ENCODE data around the gene DTD1. TPM values are rescaled to one million over a fixed set of nuclear protein-coding genes. Genes with fewer than 3 reads are reported as not detected.
"Not testable (repeated sequence)": the region's sequence is repeated elsewhere in the genome, so short reads cannot be mapped to it uniquely, and the experiment has no call there.

The DTD1 gene
- total RNA-seq, 1 donor from 2014 or later: 214 TPM

- TF ChIP-seq, protein P1, sequence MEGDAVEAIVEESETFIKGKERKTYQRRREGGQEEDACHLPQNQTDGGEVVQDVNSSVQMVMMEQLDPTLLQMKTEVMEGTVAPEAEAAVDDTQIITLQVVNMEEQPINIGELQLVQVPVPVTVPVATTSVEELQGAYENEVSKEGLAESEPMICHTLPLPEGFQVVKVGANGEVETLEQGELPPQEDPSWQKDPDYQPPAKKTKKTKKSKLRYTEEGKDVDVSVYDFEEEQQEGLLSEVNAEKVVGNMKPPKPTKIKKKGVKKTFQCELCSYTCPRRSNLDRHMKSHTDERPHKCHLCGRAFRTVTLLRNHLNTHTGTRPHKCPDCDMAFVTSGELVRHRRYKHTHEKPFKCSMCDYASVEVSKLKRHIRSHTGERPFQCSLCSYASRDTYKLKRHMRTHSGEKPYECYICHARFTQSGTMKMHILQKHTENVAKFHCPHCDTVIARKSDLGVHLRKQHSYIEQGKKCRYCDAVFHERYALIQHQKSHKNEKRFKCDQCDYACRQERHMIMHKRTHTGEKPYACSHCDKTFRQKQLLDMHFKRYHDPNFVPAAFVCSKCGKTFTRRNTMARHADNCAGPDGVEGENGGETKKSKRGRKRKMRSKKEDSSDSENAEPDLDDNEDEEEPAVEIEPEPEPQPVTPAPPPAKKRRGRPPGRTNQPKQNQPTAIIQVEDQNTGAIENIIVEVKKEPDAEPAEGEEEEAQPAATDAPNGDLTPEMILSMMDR (IDR thresholded peaks at IDR 0.05; ENCODE audit: insufficient read depth, low read length, poor library complexity, severe bottlenecking): no peak
Observed at GRCh38 chr20:18748987-18749386, 161.1 kb downstream of the DTD1 start.

DNA sequence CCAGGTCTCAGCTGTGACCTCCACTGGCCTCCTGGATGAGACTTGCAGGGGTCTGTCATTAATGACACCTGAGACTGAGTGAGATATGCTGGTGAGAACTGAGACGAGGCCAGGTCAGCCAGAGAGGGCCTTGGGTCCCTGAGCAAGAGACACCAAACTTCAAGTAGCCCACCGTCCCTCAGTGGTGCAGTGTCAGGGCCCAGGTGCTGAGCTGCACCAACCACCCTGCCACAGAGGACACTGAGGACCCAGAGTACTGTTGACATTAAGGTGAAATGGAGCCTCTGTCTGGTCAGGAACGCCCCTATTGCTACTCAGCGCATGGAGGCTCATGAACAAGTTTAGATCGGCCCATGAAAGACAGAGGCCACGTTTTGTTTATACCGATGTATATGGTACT lies 161.7 kb downstream of the DTD1 start:
- TF ChIP-seq, protein P1 (IDR thresholded peaks at IDR 0.05; ENCODE audit: insufficient read depth, low read length, poor library complexity, severe bottlenecking): no peak
- DNase-seq (ENCODE audit: low read depth): no peak
- no peaks in the 10 kb centered on the region for H3K27me3 ChIP-seq (ENCODE audit: control insufficient read depth, insufficient read depth, low read length)
- H3K4me3 ChIP-seq (ENCODE audit: low read depth, low read length): no peak overlapping the region
- no peaks in the 10 kb centered on the region for H3K36me3 ChIP-seq (ENCODE audit: control insufficient read depth, insufficient read depth, low read length)

More at GRCh38 chr20:18748987-18749386, 161.1 kb downstream of the DTD1 start:
- H3K36me3 ChIP-seq (ENCODE audit: control insufficient read depth, insufficient read depth, low read length): no peaks in the 10 kb centered on the region
- H3K27me3 ChIP-seq (ENCODE audit: control insufficient read depth, insufficient read depth, low read length): no peaks in the 10 kb centered on the region
- no peak for DNase-seq (ENCODE audit: low read depth)
- no peak overlapping the region for H3K4me3 ChIP-seq (ENCODE audit: low read depth, low read length)

- TF ChIP-seq, protein P1 (IDR thresholded peaks at IDR 0.05; ENCODE audit: insufficient read depth, low read length, poor library complexity, severe bottlenecking): no peak
- Histone ChIP-seq H3K27me3 (ENCODE audit: control insufficient read depth, insufficient read depth, low read length) (no peaks in the 10 kb centered on the region), H3K4me3 (ENCODE audit: low read depth, low read length) (no peak overlapping the region), H3K36me3 (ENCODE audit: control insufficient read depth, insufficient read depth, low read length) (no peaks in the 10 kb centered on the region)
- no peak for DNase-seq (ENCODE audit: low read depth)
Observed at GRCh38 chr20:18750735-18751134, 162.9 kb downstream of the DTD1 start.

DNA sequence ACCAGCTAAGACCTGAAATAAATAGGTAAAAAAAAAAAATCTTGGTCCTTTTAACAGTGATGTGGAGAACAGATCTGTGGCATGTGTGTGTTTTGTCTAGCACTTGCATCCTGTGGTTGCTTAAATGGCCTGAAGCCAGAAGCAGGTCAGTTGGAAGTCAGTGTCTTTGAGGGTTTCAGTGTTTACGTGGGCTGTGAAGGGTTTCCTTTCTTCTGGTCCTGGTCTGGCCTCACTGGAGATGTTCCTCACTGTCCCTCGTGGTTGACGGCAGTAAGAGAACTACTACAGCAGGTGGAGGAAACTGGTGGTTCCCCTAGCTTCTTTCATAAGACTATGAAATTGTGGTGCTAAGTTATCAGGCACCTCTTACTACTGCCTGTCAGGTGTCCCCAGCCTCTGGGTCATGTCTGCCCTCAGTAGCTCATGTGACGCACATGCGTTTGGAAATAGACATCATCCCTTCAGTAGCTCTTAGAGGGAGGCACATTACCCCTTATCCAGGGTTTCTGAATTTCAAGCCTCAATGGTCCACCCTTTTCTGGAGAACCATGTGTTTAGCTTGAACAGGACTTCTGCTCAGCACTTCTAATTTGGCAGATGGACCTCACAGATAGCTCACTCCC lies 166.3 kb downstream of the DTD1 start:
- Histone ChIP-seq H3K36me3 (ENCODE audit: control insufficient read depth, insufficient read depth, low read length) (no peaks in the 10 kb centered on the region), H3K27me3 (ENCODE audit: control insufficient read depth, insufficient read depth, low read length) (no peaks in the 10 kb centered on the region), H3K4me3 (ENCODE audit: low read depth, low read length) (no peak overlapping the region)
- TF ChIP-seq, protein P1 (IDR thresholded peaks at IDR 0.05; ENCODE audit: insufficient read depth, low read length, poor library complexity, severe bottlenecking): no peak
- no peak for DNase-seq (ENCODE audit: low read depth)

DNA sequence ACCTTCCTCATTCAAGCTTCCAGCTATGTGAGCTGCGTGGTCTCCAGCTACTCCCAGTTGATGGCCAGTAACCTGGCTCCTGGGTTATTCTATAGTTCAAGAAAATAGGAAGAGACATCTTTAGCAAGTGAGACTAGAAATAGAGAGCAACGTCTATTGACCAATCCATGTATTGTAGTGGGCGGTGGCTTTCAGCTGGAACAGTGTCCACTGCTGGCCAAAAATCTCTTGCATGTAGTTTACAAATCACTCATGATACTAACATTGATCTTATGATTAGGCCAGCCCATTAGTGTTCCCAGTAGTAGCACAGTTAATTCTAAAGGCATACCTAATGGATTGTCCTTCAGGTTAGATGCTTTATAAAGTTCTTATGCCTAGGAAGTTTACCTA lies 166.8 kb downstream of the DTD1 start:
- TF ChIP-seq, protein P1 (IDR thresholded peaks at IDR 0.05; ENCODE audit: insufficient read depth, low read length, poor library complexity, severe bottlenecking): no peak
- no peaks in the 10 kb centered on the region for H3K27me3 ChIP-seq (ENCODE audit: control insufficient read depth, insufficient read depth, low read length)
- H3K4me3 ChIP-seq (ENCODE audit: low read depth, low read length): no peak overlapping the region
- no peaks in the 10 kb centered on the region for H3K36me3 ChIP-seq (ENCODE audit: control insufficient read depth, insufficient read depth, low read length)
- DNase-seq (ENCODE audit: low read depth): no peak

GRCh38 chr20:18760852-18761251 lies 173.0 kb downstream of the DTD1 start:
- not testable (repeated sequence) for H3K4me3 ChIP-seq (ENCODE audit: low read depth, low read length); H3K36me3 ChIP-seq (ENCODE audit: control insufficient read depth, insufficient read depth, low read length); H3K27me3 ChIP-seq (ENCODE audit: control insufficient read depth, insufficient read depth, low read length); DNase-seq (ENCODE audit: low read depth)

All from kidney epithelial cell (primary cell).